BJ (cell line): ENCODE results near the gene BLM. TPM values are rescaled to one million over a fixed set of nuclear protein-coding genes. Genes with fewer than 3 reads are reported as not detected.

Experiments
- CTCF ChIA-PET: fragments of 350-600 bp; formaldehyde crosslinking; extraction: SDS; loops from one replicate; lab custom pipeline; 2021; ENCODE audit warnings: antibody characterized with exemption, inconsistent platforms; lab: Yijun Ruan, JAX
- POLR2A ChIA-PET: fragments of 300-600 bp; sonication (Branson Sonifier 250); formaldehyde crosslinking; extraction: SDS; loops from one replicate; lab custom pipeline; 2021; ENCODE audit warnings: antibody characterized with exemption; lab: Charles Lee
- DNase-seq: peaks from one replicate; pipeline ENCODE4 v3.0.0-alpha.2; 2011; ENCODE audit warnings: low read depth
- H3K27me3 ChIP-seq: 2 replicates; pipeline ENCODE4 v1.6.0; 2011; ENCODE audit warnings: low read length; ENCODE audit not compliant: control insufficient read depth, insufficient read depth
- H3K36me3 ChIP-seq: 2 replicates; pipeline ENCODE4 v1.5.1; 2011; ENCODE audit warnings: low read length; ENCODE audit not compliant: control insufficient read depth, insufficient read depth
- H3K4me3 ChIP-seq: 2 replicates; pipeline ENCODE4 v1.5.1; 2011; ENCODE audit warnings: low read depth, mild to moderate bottlenecking, control low read depth, low read length
- polyA plus RNA-seq: library from polyadenylated mRNA; depleted of rRNA; stranded (reverse); fragments of >200 nt; gene quantifications from 2 replicates; pipeline ENCODE4 v1.2.3, GENCODE V29; 2011
- TF ChIP-seq, protein P1 (sequence below): IDR thresholded peaks from 2 replicates; pipeline ENCODE4 v1.5.1; 2011; ENCODE audit warnings: low read depth, mild to moderate bottlenecking, control low read depth, inconsistent platforms, low read length, moderate library complexity; ENCODE audit not compliant: insufficient read depth

The BLM gene
- polyA plus RNA-seq, 1 experiment: 1.3 TPM

DNA sequence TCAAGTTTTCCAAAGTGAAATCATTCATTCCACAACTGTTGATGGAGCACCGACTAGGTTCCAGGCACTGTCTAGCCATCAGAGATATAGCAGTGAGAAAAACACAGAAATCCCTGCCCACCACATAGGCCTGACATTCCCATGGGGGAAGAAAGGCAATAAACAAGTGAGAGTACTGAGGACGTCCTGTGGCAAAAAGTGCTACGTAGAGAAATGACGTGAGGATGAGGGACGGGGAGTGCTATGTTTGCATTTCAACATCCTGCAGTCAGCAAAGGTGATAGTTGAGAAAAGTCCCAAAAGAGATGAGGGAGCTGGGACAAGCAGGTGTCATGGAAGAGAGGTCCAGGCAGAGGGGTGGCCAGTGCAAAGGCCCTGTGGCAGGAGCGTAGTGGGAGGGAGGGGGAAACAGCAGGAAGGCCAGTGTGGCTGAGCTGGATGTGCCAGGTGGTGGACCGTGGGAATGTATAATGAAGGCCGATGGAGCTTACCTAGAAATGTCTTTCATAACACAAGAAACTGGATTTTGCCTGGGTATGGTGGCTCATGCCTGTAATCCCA is 140.8 kb downstream of the BLM start:
- TF ChIP-seq, protein P1, sequence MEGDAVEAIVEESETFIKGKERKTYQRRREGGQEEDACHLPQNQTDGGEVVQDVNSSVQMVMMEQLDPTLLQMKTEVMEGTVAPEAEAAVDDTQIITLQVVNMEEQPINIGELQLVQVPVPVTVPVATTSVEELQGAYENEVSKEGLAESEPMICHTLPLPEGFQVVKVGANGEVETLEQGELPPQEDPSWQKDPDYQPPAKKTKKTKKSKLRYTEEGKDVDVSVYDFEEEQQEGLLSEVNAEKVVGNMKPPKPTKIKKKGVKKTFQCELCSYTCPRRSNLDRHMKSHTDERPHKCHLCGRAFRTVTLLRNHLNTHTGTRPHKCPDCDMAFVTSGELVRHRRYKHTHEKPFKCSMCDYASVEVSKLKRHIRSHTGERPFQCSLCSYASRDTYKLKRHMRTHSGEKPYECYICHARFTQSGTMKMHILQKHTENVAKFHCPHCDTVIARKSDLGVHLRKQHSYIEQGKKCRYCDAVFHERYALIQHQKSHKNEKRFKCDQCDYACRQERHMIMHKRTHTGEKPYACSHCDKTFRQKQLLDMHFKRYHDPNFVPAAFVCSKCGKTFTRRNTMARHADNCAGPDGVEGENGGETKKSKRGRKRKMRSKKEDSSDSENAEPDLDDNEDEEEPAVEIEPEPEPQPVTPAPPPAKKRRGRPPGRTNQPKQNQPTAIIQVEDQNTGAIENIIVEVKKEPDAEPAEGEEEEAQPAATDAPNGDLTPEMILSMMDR: no peak
- Histone ChIP-seq H3K4me3 (no peak overlapping the region), H3K27me3 (no peaks in the 10 kb centered on the region), H3K36me3 (no peaks in the 10 kb centered on the region)
- ChIA-PET CTCF (interaction anchor here (0.6 to 1.5 kb wide), 3 partner anchors 9 to 255 kb away, joined by 3 to 4 read pairs (median 3); partner anchors contain the start of gene HDDC3), POLR2A (no interaction called here)
- DNase-seq: no peak

DNA sequence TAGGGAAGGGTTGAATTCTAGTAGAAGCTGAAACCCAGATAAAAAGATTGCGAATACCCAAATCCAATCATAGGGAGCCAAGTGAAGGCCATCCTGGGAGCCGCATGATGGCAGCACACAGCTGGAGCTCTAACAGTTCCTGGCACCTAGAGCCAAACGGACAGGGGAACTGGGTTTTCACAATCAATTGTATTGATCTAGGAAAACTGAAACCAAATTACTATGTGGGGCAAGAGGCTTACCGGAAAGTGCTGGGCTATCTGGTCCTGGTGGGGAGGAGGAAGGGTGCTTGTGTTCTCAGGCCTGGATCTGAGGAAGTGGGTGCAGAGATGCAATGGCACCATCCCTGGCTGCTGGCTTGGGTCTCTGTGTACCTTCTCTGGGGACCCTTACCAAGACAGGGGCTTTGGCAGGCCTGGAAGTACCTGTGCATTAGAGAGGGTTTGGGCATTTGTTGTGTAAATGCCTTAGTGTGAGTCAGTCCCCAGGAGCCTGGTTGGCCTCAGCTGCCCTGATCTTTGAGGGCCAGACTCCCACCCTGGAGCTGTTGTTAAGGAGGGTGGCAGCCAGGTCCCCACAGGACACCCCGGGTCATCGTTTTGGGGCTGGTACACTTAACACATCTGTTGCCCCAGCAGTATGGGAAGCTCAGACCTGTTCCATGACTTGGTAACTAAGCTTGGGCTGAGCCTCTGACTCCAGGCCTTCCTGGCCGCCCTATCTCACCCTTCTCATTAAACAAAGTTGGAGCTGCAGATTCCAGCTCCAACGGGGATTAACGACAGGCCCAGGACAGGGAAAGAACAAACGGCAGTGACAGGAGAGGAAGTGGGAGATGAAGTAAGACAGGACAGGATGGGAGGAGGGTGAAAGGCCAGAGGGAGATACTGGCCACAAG is 142.3 kb downstream of the BLM start:
- H3K27me3 ChIP-seq: no peaks in the 10 kb centered on the region
- CTCF ChIA-PET: interaction anchor here (0.7 to 1.5 kb wide), 4 partner anchors 14 to 84 kb away, joined by 3 to 6 read pairs (median 3); partner anchors contain the start of gene HDDC3
- H3K4me3 ChIP-seq: no peak overlapping the region
- TF ChIP-seq, protein P1: no peak
- POLR2A ChIA-PET: interaction anchor here (0.6 to 0.9 kb wide), 2 partner anchors 8 to 834 kb away, joined by 6 to 15 read pairs; no protein-coding TSS in a partner anchor
- H3K36me3 ChIP-seq: no peaks in the 10 kb centered on the region
- no peak for DNase-seq

DNA sequence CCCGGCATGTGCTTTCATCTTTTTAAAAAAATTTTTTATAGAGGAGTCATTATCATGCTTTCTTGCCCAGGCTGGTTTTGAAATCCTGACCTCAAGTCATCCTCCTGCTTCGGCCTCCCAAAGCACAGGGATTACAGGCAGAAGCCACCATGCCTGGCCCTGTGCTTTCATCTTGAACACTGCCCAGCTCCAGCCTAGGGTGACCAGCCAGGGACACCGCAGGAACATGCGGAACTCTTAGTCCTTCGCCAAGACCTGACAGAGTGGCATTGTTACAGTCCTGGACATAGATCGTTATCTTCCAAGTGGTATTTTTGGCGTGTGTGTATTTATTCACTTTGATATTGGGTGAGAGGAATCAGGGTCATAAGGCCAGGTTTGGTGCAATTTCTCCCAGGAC is 143.3 kb downstream of the BLM start:
- H3K36me3 ChIP-seq: no peaks in the 10 kb centered on the region
- no peak for DNase-seq
- H3K4me3 ChIP-seq: no peak overlapping the region
- ChIA-PET CTCF (no interaction called here), POLR2A (no interaction called here)
- TF ChIP-seq, protein P1: no peak
- no peaks in the 10 kb centered on the region for H3K27me3 ChIP-seq

DNA sequence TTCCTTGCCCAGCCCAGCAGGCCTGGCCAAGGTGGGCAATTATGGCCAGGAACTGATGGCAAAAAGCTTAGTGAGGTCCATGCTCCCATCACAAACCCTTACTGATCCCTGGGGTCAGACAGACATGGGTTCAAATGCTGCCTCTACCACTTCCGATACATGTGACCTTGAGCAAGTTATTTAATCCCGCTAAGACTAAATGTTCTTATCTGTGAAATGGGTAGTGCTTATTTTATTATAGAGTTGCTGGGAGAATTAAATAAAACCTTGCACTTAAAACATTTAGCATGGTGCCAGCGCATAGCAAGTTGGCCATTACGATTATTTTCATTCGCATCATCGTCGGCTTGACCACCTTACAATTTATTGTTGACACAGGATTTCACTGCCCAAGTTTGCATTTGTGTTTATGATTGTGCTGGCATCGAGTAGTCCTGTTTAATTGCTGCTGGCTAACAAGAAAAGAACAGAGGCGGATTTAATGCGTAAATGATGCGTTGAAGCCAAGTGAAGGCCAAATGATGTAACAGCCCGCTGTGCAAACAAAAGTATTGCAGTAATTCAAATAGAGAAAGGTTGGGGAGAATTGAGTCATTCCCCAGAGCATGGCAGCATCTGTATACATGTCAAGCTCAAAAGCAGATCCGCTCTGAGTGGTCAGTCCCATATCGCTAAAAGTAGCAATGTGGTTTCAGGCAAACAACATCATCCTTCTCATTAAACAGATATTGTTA is 144.0 kb downstream of the BLM start:
- no peaks in the 10 kb centered on the region for H3K36me3 ChIP-seq
- TF ChIP-seq, protein P1: no peak
- ChIA-PET CTCF (no interaction called here), POLR2A (no interaction called here)
- DNase-seq: no peak
- no peaks in the 10 kb centered on the region for H3K27me3 ChIP-seq
- no peak overlapping the region for H3K4me3 ChIP-seq
